HCT116 (cell line): ENCODE results near the gene PRPF40B. TPM values are rescaled to one million over a fixed set of nuclear protein-coding genes. Genes with fewer than 3 reads are reported as not detected.
A peak's percentile ranks its signal among the peaks of the same experiment; 100 is the strongest.

ENCODE experiments used
- ATAC-seq: fragments of 200-7000 bp; cut with Tn5 transposase; 2 replicates; pipeline ENCODE4 v1.9.1; 2020; ENCODE audit warnings: mild to moderate bottlenecking, moderate library complexity
- BruUV-seq: library from RNA; stranded (reverse); fragments of 400-500 nt; replicated peaks from 2 replicates; lab custom pipeline; 2021; lab: Mats Ljungman, UMichigan
- CTCF ChIA-PET: fragments of 300-600 bp; sonication (Branson Sonifier 250); formaldehyde crosslinking; loops from one replicate; lab custom pipeline; 2021; ENCODE audit warnings: antibody characterized with exemption; lab: Charles Lee
- POLR2A ChIA-PET: fragments of 300-600, 350-600 bp; sonication (Branson Sonifier 250); formaldehyde crosslinking; loops from one replicate; lab custom pipeline; 2021; ENCODE audit warnings: antibody characterized with exemption; lab: Charles Lee
- RAD21 ChIA-PET, 2 experiments: fragments of 300-600 bp; sonication (Branson Sonifier 250); formaldehyde crosslinking; loops; one replicate each; lab custom pipeline; 2023; ENCODE audit warnings: low total read pairs in 2 of 2; ENCODE audit not compliant: uncharacterized antibody in 2 of 2, unreplicated experiment in 2 of 2, low non-redundant PET in 1 of 2; lab: Charles Lee
- DNase-seq: peaks from one replicate; pipeline ENCODE4 v3.0.0-alpha.2; 2010; ENCODE audit warnings: low read depth, low spot score
- H2AFZ ChIP-seq: fragments of 200-600 bp; shearing (Covaris generic), sonication (generic); 2 replicates; pipeline ENCODE4 v1.6.1; 2017; ENCODE audit warnings: low read depth, mixed run types, mixed read lengths, antibody characterized with exemption, low read length; ENCODE audit not compliant: poor library complexity, severe bottlenecking
- H3K27ac ChIP-seq: 2 replicates; pipeline ENCODE4 v1.5.1; 2012; ENCODE audit warnings: low read depth, low read length
- H3K27me3 ChIP-seq: fragments of 200-600 bp; sonication (generic); 2 replicates; pipeline ENCODE4 v1.6.1; 2016; ENCODE audit warnings: mixed run types, low read length, mixed read lengths; ENCODE audit not compliant: insufficient read depth
- H3K36me3 ChIP-seq, 2 experiments: fragments of 200-500 bp in 1 of 2; fragments of 200-600 bp in 1 of 2; sonication (Bioruptor generic) in 1 of 2; sonication (generic) in 1 of 2; 2 replicates each; pipeline versions ENCODE4 v1.5.1 to v1.6.1; 2014 to 2016; ENCODE audit warnings: low read length in 2 of 2, inconsistent platforms in 1 of 2, mixed read lengths in 1 of 2, mixed run types in 1 of 2; ENCODE audit not compliant: insufficient read depth in 2 of 2, control insufficient read depth in 1 of 2
- H3K4me1 ChIP-seq, 2 experiments: fragments of 200-600 bp in 1 of 2; sonication (generic) in 1 of 2; 2 replicates each; pipeline versions ENCODE4 v1.5.1 to v1.6.1; 2012 to 2017; ENCODE audit warnings: low read length in 2 of 2, inconsistent platforms in 1 of 2, mild to moderate bottlenecking in 1 of 2, mixed read lengths in 1 of 2, mixed run types in 1 of 2, moderate library complexity in 1 of 2; ENCODE audit not compliant: insufficient read depth in 2 of 2, control insufficient read depth in 1 of 2
- H3K4me2 ChIP-seq: fragments of 200-600 bp; sonication (generic); 2 replicates; pipeline ENCODE4 v1.6.1; 2017; ENCODE audit warnings: mixed run types, low read length, mixed read lengths
- H3K4me3 ChIP-seq, 2 experiments: fragments of 200-600 bp in 1 of 2; sonication (generic) in 1 of 2; replicated peaks in 1 of 2; 2 replicates each; pipeline ENCODE4 v1.5.1; 2011 to 2016; ENCODE audit warnings: low read length in 2 of 2, control low read depth in 1 of 2, low read depth in 1 of 2, mild to moderate bottlenecking in 1 of 2, mixed read lengths in 1 of 2, mixed run types in 1 of 2
- H3K79me2 ChIP-seq: fragments of 200-600 bp; sonication (generic); 2 replicates; pipeline ENCODE4 v1.6.1; 2017; ENCODE audit warnings: mild to moderate bottlenecking, mixed run types, low read length, moderate library complexity, mixed read lengths; ENCODE audit not compliant: insufficient read depth
- H3K9ac ChIP-seq: fragments of 200-600 bp; sonication (generic); 2 replicates; pipeline ENCODE4 v1.6.1; 2016; ENCODE audit warnings: low read length, mixed read lengths
- H3K9me2 ChIP-seq: fragments of 200-600 bp; sonication (generic), shearing (Covaris generic); 2 replicates; pipeline ENCODE4 v1.6.1; 2017; ENCODE audit warnings: mixed run types, mild to moderate bottlenecking, moderate library complexity; ENCODE audit not compliant: insufficient read depth
- H3K9me3 ChIP-seq, 2 experiments: fragments of 200-500 bp in 1 of 2; fragments of 200-600 bp in 1 of 2; sonication (Bioruptor generic) in 1 of 2; sonication (generic) in 1 of 2; 2 replicates each; pipeline ENCODE4 v1.6.1; 2014 to 2017; ENCODE audit warnings: low read length in 2 of 2, mixed read lengths in 2 of 2, inconsistent platforms in 1 of 2, low read depth in 1 of 2, mild to moderate bottlenecking in 1 of 2, mixed run types in 1 of 2, moderate library complexity in 1 of 2; ENCODE audit not compliant: control insufficient read depth in 1 of 2, insufficient read depth in 1 of 2
- H4K20me1 ChIP-seq: fragments of 200-600 bp; sonication (generic), shearing (Covaris generic); 2 replicates; pipeline ENCODE4 v1.6.1; 2017; ENCODE audit warnings: mixed run types, mild to moderate bottlenecking, moderate library complexity; ENCODE audit not compliant: insufficient read depth
- ATF3 ChIP-seq: IDR thresholded peaks from 2 replicates; pipeline ENCODE4 v1.6.1; 2012
- CTCF ChIP-seq, 3 experiments: fragments of 200-600 bp in 1 of 3; sonication (generic) in 1 of 3; IDR thresholded peaks in 2 of 3; conservative IDR thresholded peaks in 1 of 3; 2 replicates each; pipeline ENCODE4 v1.5.1; 2012 to 2017; ENCODE audit warnings: low read depth in 2 of 3, low read length in 2 of 3, antibody characterized with exemption in 1 of 3, borderline replicate concordance in 1 of 3, control low read depth in 1 of 3, mild to moderate bottlenecking in 1 of 3, mixed read lengths in 1 of 3, mixed run types in 1 of 3, moderate library complexity in 1 of 3; ENCODE audit not compliant: insufficient read depth in 1 of 3
- EGR1 ChIP-seq: IDR thresholded peaks from 2 replicates; pipeline ENCODE4 v1.6.1; 2012; ENCODE audit warnings: low read depth
- ELF1 ChIP-seq: IDR thresholded peaks from 2 replicates; pipeline ENCODE4 v1.6.1; 2012; ENCODE audit warnings: low read depth, borderline replicate concordance
- EZH2phosphoT487 ChIP-seq: fragments of 200-600 bp; IDR thresholded peaks from 2 replicates; pipeline ENCODE4 v1.6.1; 2018; ENCODE audit warnings: antibody characterized with exemption, borderline replicate concordance
- FOSL1 ChIP-seq: IDR thresholded peaks from 2 replicates; pipeline ENCODE4 v1.6.1; 2012; ENCODE audit warnings: low read depth
- JUND ChIP-seq: IDR thresholded peaks from 2 replicates; pipeline ENCODE4 v1.6.1; 2012
- MAX ChIP-seq: IDR thresholded peaks from 2 replicates; pipeline ENCODE4 v1.6.1; 2012
- POLR2A ChIP-seq: IDR thresholded peaks from 2 replicates; pipeline ENCODE4 v1.7.0; 2011; ENCODE audit warnings: borderline replicate concordance; ENCODE audit not compliant: insufficient read depth, insufficient read length; ENCODE audit errors: extremely low read depth
- RAD21 ChIP-seq: IDR thresholded peaks from 2 replicates; pipeline ENCODE4 v1.6.1; 2012; ENCODE audit warnings: low read depth, mild to moderate bottlenecking
- SP1 ChIP-seq: IDR thresholded peaks from 2 replicates; pipeline ENCODE4 v1.6.1; 2012; ENCODE audit warnings: low read depth
- TCF7L2 ChIP-seq: IDR thresholded peaks from 2 replicates; pipeline ENCODE4 v1.7.0; 2011; ENCODE audit warnings: borderline replicate concordance, inconsistent platforms; ENCODE audit not compliant: insufficient read depth, insufficient read length; ENCODE audit errors: extremely low read depth
- YY1 ChIP-seq: IDR thresholded peaks from 2 replicates; pipeline ENCODE4 v1.6.1; 2011; ENCODE audit warnings: low read length, low read depth, moderate library complexity, mild to moderate bottlenecking; ENCODE audit not compliant: insufficient replicate concordance; ENCODE audit errors: extremely low read depth
- ZBTB33 ChIP-seq: IDR thresholded peaks from 2 replicates; pipeline ENCODE4 v1.6.1; 2011; ENCODE audit warnings: mild to moderate bottlenecking, low read length, moderate library complexity; ENCODE audit not compliant: insufficient replicate concordance; ENCODE audit errors: extremely low read depth
- ZFX ChIP-seq: fragments of 450-650 bp; IDR thresholded peaks from 2 replicates; pipeline ENCODE4 v1.6.1; 2017
- ZNF274 ChIP-seq: fragments of 200-500 bp; sonication (Bioruptor generic); IDR thresholded peaks from 2 replicates; pipeline ENCODE4 v1.6.1; 2014; ENCODE audit warnings: mild to moderate bottlenecking, low read depth, low read length, inconsistent platforms
- intact Hi-C: fragments of 100-400 bp; cut with micrococcal nuclease; formaldehyde crosslinking; loops from 2 replicates; pipeline ENCODE4 v1.10.0; 2022
- total RNA-seq: library from RNA; stranded (reverse); gene quantifications from one replicate; pipeline ENCODE4 v1.2.1, GENCODE V29; 2021; ENCODE audit not compliant: unreplicated experiment

Gene PRPF40B
- total RNA-seq, 1 experiment from 2014 or later: 29.0 TPM

- DNase-seq (no peak), ATAC-seq (no peak)
- Histone ChIP-seq H3K9me3 (no peaks in the 10 kb centered on the region), H4K20me1 (no peaks in the 10 kb centered on the region), H3K9me2 (no peaks in the 10 kb centered on the region), H3K4me3 (no peak overlapping the region), H3K4me2 (peak overlapping the region; percentile 26), H2AFZ (no peak overlapping the region), H3K36me3 (no peaks in the 10 kb centered on the region), H3K27me3 (no peaks in the 10 kb centered on the region), H3K9ac (no peak overlapping the region), H3K79me2 (no peaks in the 10 kb centered on the region; the same call in 1 of the 2 replicates), H3K4me1 (peaks cover 22 to 63% of the 10 kb centered on the region in 2 experiments), H3K27ac (no peak overlapping the region)
- ChIA-PET CTCF (interaction anchor here (1.0 to 1.9 kb wide), 2 partner anchors 11 to 115 kb away, joined by 3 to 8 read pairs; partner anchors contain the start of gene TMBIM6), RAD21 (no interaction called here), POLR2A (interaction anchor here (1.0 kb wide), 1 partner anchor 115 kb away, joined by 5 read pairs; the partner anchor contains the start of gene TMBIM6)
- intact Hi-C loops: no loop called here
- BruUV-seq: no TSS peak
- TF ChIP-seq CTCF (IDR thresholded peaks at IDR 0.05 in 2 of 3, conservative IDR thresholded peaks at IDR 0.05 in 1 of 3; ENCODE audit: borderline replicate concordance in 1 of 3, insufficient read depth in 1 of 3, low read depth in 2 of 3, low read length in 2 of 3) (peak in 1 of 3 experiments; percentile 30; a peak in 2 of 6 replicates), EGR1 (no peak)
These were observed 2.9 kb downstream of the PRPF40B start for GRCh38 chr12:49626169-49626835.

DNA sequence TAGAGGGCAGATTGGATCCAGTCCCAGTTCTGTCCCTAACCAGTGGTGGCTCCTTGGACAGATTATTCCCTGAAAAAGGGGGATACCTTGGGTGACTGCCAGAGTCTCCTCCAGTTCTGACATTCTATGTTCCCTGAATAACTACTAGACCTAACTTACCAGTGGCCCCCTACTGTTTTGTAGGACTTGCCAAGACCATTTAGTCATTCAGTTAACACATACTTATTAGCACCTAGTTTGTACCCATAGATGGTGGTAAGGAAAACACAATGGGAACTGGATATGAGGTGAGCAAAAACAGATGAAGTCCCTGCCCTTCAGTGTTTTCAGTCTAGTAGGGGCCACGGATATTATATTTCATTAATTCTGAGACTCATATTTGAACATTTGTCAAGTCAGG is 3.5 kb downstream of the PRPF40B start:
- Histone ChIP-seq H3K9ac (no peak overlapping the region), H3K27ac (no peak overlapping the region), H3K4me3 (no peak overlapping the region), H3K9me2 (no peaks in the 10 kb centered on the region), H4K20me1 (no peaks in the 10 kb centered on the region), H2AFZ (no peak overlapping the region), H3K79me2 (no peaks in the 10 kb centered on the region; the same call in 1 of the 2 replicates), H3K9me3 (no peaks in the 10 kb centered on the region), H3K27me3 (no peaks in the 10 kb centered on the region), H3K4me2 (peak overlapping the region; percentile 26), H3K36me3 (no peaks in the 10 kb centered on the region), H3K4me1 (peaks cover 22 to 60% of the 10 kb centered on the region in 2 experiments)
- RAD21 ChIA-PET: no interaction called here
- BruUV-seq: no TSS peak
- CTCF ChIA-PET: no interaction called here
- ATAC-seq (no peak), DNase-seq (no peak)
- intact Hi-C loops: no loop called here
- POLR2A ChIA-PET: no interaction called here
- TF ChIP-seq ZNF274 (no peak), RAD21 (no peak), YY1 (no peak), ZFX (no peak), POLR2A (no peak), SP1 (no peak), FOSL1 (no peak), JUND (no peak), EZH2phosphoT487 (no peak), MAX (no peak), EGR1 (no peak), TCF7L2 (no peak), ZBTB33 (no peak), ELF1 (no peak), ATF3 (no peak)
